Neutrophil (primary cell): ENCODE measurements around the gene RANGRF.

Experiments
- H3K27ac ChIP-seq: fragments of 200-600 bp; sonication (generic); 2 replicates; pipeline ENCODE4 v1.5.1; 2016; ENCODE audit warnings: mild to moderate bottlenecking, moderate library complexity
- H3K27me3 ChIP-seq: fragments of 200-600 bp; sonication (generic); 2 replicates; pipeline ENCODE4 v1.6.0; 2016; ENCODE audit warnings: mild to moderate bottlenecking
- H3K36me3 ChIP-seq: fragments of 200-600 bp; sonication (generic); 2 replicates; pipeline ENCODE4 v1.5.1; 2017
- H3K4me1 ChIP-seq, 2 experiments: fragments of 200-600 bp in 1 of 2; sonication (generic) in 1 of 2; 1 replicate in 1 of 2; 2 replicates in 1 of 2; pipeline versions ENCODE4 v1.5.1 to v1.6.1; 2013 to 2016; ENCODE audit warnings: low read depth in 1 of 2, low read length in 1 of 2, mild to moderate bottlenecking in 1 of 2, moderate library complexity in 1 of 2; ENCODE audit not compliant: control insufficient read depth in 1 of 2, insufficient read depth in 1 of 2
- H3K4me3 ChIP-seq, 2 experiments: fragments of 200-600 bp in 1 of 2; sonication (generic) in 1 of 2; 1 replicate in 1 of 2; 2 replicates in 1 of 2; pipeline ENCODE4 v1.5.1; 2013 to 2016; ENCODE audit warnings: low read depth in 1 of 2, low read length in 1 of 2, mild to moderate bottlenecking in 1 of 2, moderate library complexity in 1 of 2
- H3K9me3 ChIP-seq: fragments of 200-600 bp; sonication (generic); 2 replicates; pipeline ENCODE4 v1.5.1; 2016
- CTCF ChIP-seq: fragments of 200-600 bp; sonication (generic); IDR thresholded peaks from 2 replicates; pipeline ENCODE4 v1.5.1; 2016; ENCODE audit warnings: antibody characterized with exemption

RANGRF gene

GRCh38 chr17:8324923-8325322 lies 36.5 kb downstream of the RANGRF start:
- H3K36me3 ChIP-seq = no peaks in the 10 kb centered on the region
- peaks cover 51% of the 10 kb centered on the region for H3K27me3 ChIP-seq
- no peaks in the 10 kb centered on the region for H3K9me3 ChIP-seq
- no peak for TF ChIP-seq CTCF
- no peak overlapping the region for H3K4me3 ChIP-seq
- no peak overlapping the region for H3K27ac ChIP-seq
- peaks cover 5 to 11% of the 10 kb centered on the region in 2 experiments for H3K4me1 ChIP-seq

- no peaks in the 10 kb centered on the region for H3K36me3 ChIP-seq
- TF ChIP-seq CTCF = no peak
- H3K9me3 ChIP-seq = no peaks in the 10 kb centered on the region
- H3K27me3 ChIP-seq = peaks cover 51% of the 10 kb centered on the region
- H3K27ac ChIP-seq = no peak overlapping the region
- H3K4me1 ChIP-seq = peaks cover 5 to 11% of the 10 kb centered on the region in 2 experiments
- H3K4me3 ChIP-seq = no peak overlapping the region
These were observed 38.2 kb downstream of the RANGRF start for GRCh38 chr17:8326511-8327302.

- H3K27ac ChIP-seq = no peak overlapping the region
These were observed 38.8 kb downstream of the RANGRF start for GRCh38 chr17:8327303-8327649.

GRCh38 chr17:8332128-8332527 lies 43.7 kb downstream of the RANGRF start:
- Histone ChIP-seq H3K4me1 (peaks cover 0 to 2% of the 10 kb centered on the region in 2 experiments), H3K27ac (no peak overlapping the region), H3K4me3 (no peak overlapping the region), H3K36me3 (no peaks in the 10 kb centered on the region), H3K27me3 (peaks cover 25% of the 10 kb centered on the region), H3K9me3 (no peaks in the 10 kb centered on the region)
- TF ChIP-seq CTCF = no peak

More at GRCh38 chr17:8327303-8327649, 38.8 kb downstream of the RANGRF start:
- H3K36me3 ChIP-seq = no peaks in the 10 kb centered on the region
- no peak for TF ChIP-seq CTCF
- H3K9me3 ChIP-seq = no peaks in the 10 kb centered on the region
- H3K27me3 ChIP-seq = peaks cover 54% of the 10 kb centered on the region
- H3K4me1 ChIP-seq = peaks cover 5 to 11% of the 10 kb centered on the region in 2 experiments
- no peak overlapping the region for H3K4me3 ChIP-seq

GRCh38 chr17:8332688-8333087 lies 44.2 kb downstream of the RANGRF start:
- Histone ChIP-seq H3K4me3 (no peak overlapping the region), H3K9me3 (no peaks in the 10 kb centered on the region), H3K27ac (no peak overlapping the region), H3K27me3 (peaks cover 20% of the 10 kb centered on the region), H3K36me3 (no peaks in the 10 kb centered on the region), H3K4me1 (peaks cover 1 to 4% of the 10 kb centered on the region in 2 experiments)
- TF ChIP-seq CTCF = no peak
